Nephron (organoid): ENCODE data around the gene TCP10L.
"Not testable (repeated sequence)": the region's sequence is repeated elsewhere in the genome, so short reads cannot be mapped to it uniquely, and the experiment has no call there.

Source experiments
- H3K27ac Mint-ChIP-seq, 3 experiments: 2 replicates each; pipeline ENCODE4 v1.8.0; 2020; ENCODE audit warnings: mixed read lengths in 3 of 3, mild to moderate bottlenecking in 2 of 3, moderate library complexity in 1 of 3
- H3K27me3 Mint-ChIP-seq: 2 replicates; pipeline ENCODE4 v1.8.0; 2021; ENCODE audit warnings: low read depth, mild to moderate bottlenecking, moderate library complexity, mixed read lengths
- H3K36me3 Mint-ChIP-seq: 2 replicates; pipeline ENCODE4 v1.8.0; 2020; ENCODE audit warnings: low read depth, mixed read lengths
- H3K4me1 Mint-ChIP-seq: 2 replicates; pipeline ENCODE4 v1.8.0; 2020; ENCODE audit warnings: mixed read lengths
- H3K4me3 Mint-ChIP-seq, 3 experiments: 2 replicates each; pipeline ENCODE4 v1.8.0; 2020; ENCODE audit warnings: mild to moderate bottlenecking in 3 of 3, mixed read lengths in 3 of 3, moderate library complexity in 2 of 3
- H3K9me3 Mint-ChIP-seq: 2 replicates; pipeline ENCODE4 v1.8.0; 2020; ENCODE audit warnings: mixed read lengths
- CTCF ChIP-seq, 3 experiments: fragments of 200-600 bp; sonication (generic); IDR thresholded peaks; one replicate each; pipeline ENCODE4 v1.5.0; 2021; ENCODE audit warnings: antibody characterized with exemption in 3 of 3; ENCODE audit not compliant: unreplicated experiment in 3 of 3

The TCP10L gene

GRCh38 chr21:32612075-32612998 is 27.0 kb upstream of the TCP10L start, which contains the start of gene CFAP298:
TSS of gene CFAP298 (minus strand) at chr21:32612377. CDS start at chr21:32612243, 134 bp downstream.
- Mint-ChIP-seq H3K4me1 (no peaks in the 10 kb centered on the region), H3K4me3 (peak within 1 kb of the TSS; percentile 96 to 98 (median 98)), H3K27ac (peak within 1 kb of the TSS; percentile 99 to 100 (median 99)), H3K9me3 (no peaks in the 10 kb centered on the region), H3K27me3 (peaks cover 18% of the 10 kb centered on the region), H3K36me3 (peaks cover 14% of the 10 kb centered on the region)
- TF ChIP-seq CTCF (IDR thresholded peaks at IDR 0.05; ENCODE audit: unreplicated experiment in 3 of 3), result no peak

- Mint-ChIP-seq H3K4me1 (no peaks in the 10 kb centered on the region), H3K9me3 (no peaks in the 10 kb centered on the region), H3K27ac (peak overlapping the region; percentile 99 to 100 (median 99)), H3K27me3 (peaks cover 16% of the 10 kb centered on the region), H3K36me3 (peaks cover 19% of the 10 kb centered on the region), H3K4me3 (peak overlapping the region; percentile 96 to 98 (median 98))
- no peak for TF ChIP-seq CTCF (IDR thresholded peaks at IDR 0.05; ENCODE audit: unreplicated experiment in 3 of 3)
Measured at GRCh38 chr21:32611471-32611997, 26.2 kb upstream of the TCP10L start.

GRCh38 chr21:32610940-32611339 is 25.6 kb upstream of the TCP10L start:
- peaks cover 25% of the 10 kb centered on the region for H3K36me3 Mint-ChIP-seq
- H3K4me1 Mint-ChIP-seq, H3K9me3 Mint-ChIP-seq, H3K27ac Mint-ChIP-seq: not testable (repeated sequence)
- H3K27me3 Mint-ChIP-seq, result peaks cover 12% of the 10 kb centered on the region
- peak overlapping the region; percentile 71 to 73 (median 72) for H3K4me3 Mint-ChIP-seq

GRCh38 chr21:32608851-32609250 is 23.5 kb upstream of the TCP10L start:
- no peak for TF ChIP-seq CTCF (IDR thresholded peaks at IDR 0.05; ENCODE audit: unreplicated experiment in 3 of 3)
- Mint-ChIP-seq H3K27me3 (no peaks in the 10 kb centered on the region), H3K4me3 (peak overlapping the region; percentile 16 to 61 (median 28)), H3K9me3 (no peaks in the 10 kb centered on the region), H3K4me1 (no peaks in the 10 kb centered on the region), H3K36me3 (peaks cover 38% of the 10 kb centered on the region), H3K27ac (no peak overlapping the region)

- no peaks in the 10 kb centered on the region for H3K27me3 Mint-ChIP-seq
- H3K4me1 Mint-ChIP-seq, result no peaks in the 10 kb centered on the region
- H3K36me3 Mint-ChIP-seq, result peaks cover 55% of the 10 kb centered on the region
Measured at GRCh38 chr21:32605469-32605868, 20.1 kb upstream of the TCP10L start.

More at GRCh38 chr21:32605469-32605868, 20.1 kb upstream of the TCP10L start:
- Mint-ChIP-seq H3K27ac (no peak overlapping the region), H3K9me3 (no peaks in the 10 kb centered on the region), H3K4me3 (no peak overlapping the region)
- no peak for TF ChIP-seq CTCF (IDR thresholded peaks at IDR 0.05; ENCODE audit: unreplicated experiment in 3 of 3)
